Iris pigment epithelial cell (primary cell): ENCODE measurements around the gene MBNL2.

Experiments
- DNase-seq: peaks from one replicate; pipeline ENCODE4 v3.0.0-alpha.2; 2011; ENCODE audit warnings: low read depth

The MBNL2 gene

DNA sequence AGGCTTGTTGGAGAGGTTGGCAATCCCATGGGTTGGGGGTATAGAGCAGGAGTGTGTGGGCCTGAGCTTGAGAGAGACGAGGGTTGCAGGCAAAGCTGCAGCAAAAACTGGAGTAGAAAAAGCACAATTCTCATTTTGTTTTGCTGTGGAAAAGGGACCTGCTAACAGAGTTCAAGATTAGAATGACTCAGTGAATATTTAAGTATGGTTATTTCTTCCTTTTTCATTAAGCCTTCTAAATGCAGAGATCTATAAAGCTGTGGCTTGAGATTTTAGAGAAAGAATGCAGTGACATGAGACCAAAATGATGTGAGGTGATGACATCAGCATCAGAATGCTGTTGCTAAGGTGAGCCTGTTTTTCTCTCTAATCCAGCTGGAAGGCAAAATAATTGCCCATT is 10.8 kb upstream of the MBNL2 start:
- peak; percentile 73 for DNase-seq

DNA sequence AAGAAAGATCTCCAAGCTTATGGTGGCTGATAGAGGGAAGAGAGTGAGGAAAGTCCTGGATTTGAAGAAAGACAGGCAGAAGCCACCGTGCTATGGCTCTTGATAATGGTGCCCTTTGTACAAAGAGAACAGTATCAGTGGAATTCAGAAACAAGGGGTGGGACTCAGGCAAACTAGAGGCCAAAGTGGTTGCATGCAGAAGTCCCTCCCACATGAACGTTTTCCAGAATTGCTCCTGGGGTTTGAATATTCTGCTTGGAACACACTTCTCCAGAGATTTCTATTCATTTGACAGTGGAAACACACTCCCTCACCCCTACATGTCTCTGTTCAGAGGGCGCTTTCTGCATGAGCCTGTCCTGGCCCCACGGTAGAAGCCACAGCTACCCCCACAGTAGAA is 10.1 kb upstream of the MBNL2 start:
- no peak for DNase-seq

DNA sequence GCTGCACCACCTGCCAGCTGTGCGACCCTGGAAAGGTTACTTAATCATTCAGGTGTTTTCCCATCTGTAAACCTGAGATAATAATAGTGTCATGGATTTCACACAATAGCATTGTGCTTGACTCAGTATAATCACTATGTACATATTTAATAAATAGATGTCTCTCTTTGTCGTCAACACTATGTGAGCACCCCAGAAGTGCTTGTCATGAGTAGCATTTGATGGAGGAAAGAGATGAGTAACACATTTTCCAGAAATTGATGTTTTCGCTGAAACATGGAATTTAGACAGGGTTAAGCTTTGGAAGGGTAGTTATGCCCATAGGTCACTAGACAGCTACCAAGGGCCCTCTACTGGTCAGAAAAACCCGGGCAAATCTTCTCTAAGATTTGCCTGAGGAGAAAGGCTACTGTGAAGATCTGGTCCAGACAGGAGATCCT is 9.5 kb upstream of the MBNL2 start:
- peak; percentile 66 for DNase-seq

DNA sequence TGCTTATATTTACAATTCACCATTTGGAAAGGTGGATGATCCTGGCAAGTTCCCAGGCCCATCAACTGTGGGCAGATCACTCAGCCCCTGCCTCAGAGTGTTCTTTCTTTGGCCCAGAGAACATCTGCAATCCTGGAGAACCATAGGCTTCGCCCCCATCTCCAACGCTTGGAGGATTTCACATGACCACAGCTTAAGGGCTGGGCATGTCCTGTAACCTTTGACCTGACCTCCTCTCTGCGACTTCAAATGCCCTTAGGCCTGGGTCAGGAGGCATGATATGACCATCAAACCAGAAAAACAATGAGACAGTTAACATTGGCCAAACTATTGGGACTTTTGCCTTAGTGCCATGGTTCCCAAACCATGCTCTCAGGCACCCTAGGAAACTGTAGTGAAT is 7.2 kb upstream of the MBNL2 start:
- no peak for DNase-seq

DNA sequence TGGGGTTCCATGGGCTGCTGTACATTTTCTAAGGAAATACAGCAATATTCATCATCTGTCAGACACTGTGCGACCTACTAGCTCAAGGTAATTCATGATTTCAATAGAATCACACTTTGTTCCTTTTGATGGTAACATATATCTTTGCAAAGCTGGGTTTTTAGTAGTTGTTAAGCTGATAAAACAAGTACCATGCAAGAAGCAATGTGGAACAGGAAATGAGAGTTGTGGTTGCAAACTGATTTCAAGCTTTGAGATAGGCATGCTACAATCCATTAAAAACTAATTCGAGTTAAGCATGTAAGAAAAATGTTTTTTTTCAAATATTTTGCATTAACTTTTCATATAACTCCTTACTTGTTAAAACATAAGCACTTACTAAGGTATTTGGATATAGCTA is 6.8 kb upstream of the MBNL2 start:
- no peak for DNase-seq

DNA sequence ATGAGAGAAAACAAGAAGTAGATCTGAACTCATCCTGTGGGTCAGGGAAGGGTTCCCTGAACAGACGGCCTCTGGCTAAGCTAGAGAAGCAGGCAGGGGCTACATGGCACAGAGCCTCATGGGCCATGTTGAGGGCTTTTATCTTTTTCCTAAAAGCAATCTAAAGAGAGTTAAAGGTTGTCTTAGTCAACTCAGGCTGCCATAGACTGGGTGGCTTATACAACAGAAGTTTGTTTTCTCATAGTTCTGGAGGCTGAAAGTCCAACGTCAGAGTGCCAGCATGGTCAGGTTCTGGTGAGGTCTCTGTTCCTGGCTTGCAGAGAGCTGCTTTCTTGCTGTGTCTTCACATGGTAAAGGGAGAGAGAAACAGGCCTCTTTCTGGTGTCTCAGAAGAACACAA is 2.9 kb upstream of the MBNL2 start:
- no peak for DNase-seq

DNA sequence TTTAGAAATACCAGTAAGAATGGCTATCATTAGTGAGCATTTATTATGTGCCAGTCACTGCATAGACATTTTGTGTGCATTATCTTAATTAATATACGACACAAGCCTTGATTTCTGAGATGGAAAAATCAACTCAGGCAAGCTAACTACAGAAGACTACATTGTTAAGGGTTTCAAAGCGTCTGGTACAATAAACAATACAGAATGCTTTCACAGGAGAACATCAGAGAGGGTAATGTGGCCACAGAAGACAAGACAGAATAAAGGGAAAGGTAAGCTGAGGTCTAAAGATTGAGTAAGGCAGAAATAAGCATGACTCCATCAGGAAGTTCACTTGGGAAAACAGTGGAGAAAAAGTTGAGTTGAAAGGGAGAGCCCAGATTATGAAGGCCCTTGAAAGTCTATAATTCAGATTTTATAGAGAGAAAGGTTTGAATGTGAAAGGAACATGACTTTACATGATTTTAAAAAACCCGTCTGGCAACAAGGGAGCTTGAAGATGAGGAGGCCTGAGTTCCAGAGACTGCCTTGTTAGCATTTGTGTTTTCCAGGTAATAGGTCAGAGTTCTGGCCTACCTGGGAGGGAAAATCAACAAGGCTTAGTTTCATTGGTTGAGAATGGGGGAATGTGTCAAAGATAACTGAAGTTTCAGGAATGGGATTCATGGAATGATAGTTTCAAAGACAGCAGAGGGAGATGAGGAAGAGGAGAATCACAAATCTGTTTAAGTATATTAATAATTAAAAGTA is 1.8 kb upstream of the MBNL2 start:
- DNase-seq = no peak

DNA sequence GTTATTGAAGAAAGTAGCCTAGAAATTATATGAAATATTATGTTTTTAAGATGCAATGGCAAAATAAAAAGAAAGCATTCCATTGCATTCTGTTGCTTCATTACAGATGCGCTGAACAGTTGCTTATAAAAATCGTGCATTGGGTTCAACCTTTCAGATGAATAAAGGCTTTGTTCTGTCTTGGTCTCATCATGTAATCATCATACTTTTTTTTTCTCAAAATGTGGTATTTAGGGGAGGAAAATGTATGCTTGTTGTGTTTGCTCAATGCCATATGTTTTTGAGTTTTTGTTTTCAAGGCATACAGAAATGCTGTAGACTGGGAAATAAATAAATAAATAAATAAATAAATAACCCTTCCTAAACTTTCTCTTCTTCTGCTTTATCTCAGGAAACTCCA is 1.1 kb upstream of the MBNL2 start:
- no peak for DNase-seq

DNA sequence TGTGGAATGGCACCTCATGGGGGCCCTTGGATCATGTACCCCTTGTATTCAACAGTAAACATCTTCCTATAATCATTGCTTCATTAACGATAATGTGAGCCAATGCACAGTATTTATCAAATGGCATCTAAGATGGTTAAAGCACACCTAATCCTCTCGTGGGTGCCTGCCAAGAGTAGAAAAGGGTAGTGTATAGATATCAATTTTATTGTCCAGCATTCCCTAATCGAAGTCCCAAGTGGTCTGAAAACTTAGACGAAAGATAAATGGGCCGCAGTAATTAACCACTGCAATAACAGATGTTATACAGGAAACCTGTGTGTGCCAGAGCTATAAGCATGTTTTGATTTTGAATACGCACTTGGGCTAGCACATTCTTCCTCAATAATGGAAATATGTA is 667 bp upstream of the MBNL2 start:
- no peak for DNase-seq

DNA sequence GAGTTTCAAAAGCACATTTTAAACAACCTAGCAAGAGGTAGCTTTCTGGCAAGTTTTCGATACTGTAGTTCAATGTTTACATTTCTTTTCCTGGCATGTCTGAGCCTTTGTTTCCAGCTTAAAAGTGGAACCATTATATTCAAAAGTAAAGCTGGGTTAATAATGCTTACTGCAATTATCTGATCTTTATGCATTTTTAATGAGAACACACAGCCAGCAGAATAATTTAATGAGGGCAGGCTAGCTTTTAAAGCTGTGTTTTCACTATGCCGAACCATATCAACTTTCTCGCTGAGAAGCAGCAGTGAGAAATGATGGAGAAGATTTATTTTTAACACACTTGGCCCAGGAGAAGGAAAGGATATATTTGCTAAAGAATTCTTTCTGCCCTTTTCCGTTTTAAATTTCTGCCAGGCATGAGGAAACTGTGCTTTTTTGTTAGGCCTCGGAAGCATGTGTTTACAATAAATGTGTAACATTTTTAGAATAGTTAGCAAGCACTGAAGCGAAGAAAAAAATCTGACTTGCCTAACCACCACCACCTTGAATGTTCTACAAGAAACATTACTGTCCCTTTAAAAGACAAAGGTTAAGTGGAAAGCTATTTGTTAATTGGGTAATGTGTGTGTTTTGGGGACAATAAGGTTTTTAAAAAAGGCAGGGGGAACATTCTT is 1.0 kb downstream of the MBNL2 start:
- DNase-seq = peak; percentile 59

DNA sequence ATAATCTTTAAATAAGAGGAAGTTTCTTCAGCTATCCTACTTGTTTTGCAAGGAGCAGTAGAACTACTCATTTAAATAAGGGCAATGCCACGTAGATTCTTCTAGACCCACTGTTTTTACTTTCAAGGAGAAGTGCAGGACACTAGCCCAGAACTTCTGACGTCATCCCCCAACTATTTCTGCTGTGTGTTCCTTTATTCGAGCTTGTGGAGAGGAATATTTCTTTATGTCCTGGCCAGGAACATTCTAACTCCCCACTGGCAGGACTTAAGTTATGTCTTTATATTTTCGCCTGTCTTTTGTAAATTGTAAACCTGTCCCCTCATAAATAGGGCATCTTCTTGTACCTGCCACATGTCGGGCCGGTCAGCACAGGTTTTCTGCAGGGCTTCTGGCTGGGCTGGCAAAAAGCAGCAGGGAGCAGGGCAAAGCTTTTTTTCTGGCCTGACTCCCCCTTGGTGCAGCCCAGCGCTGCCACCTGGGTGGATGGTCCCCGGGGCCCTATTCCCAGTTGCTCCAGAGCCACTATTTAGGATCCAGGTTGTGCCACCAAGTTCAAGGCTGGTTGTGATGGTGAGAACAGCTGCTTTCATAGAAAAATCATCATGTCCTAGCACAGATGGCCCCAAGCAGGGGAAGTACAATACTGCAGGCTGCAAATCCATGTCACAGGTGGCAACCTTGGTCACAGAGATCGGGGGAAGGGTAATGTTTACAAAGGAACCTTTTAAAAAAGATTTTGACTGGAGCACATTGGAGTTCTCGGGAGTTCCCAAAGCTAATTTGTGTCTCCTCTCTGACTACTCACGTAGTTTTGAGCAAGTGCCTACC is 1.8 kb downstream of the MBNL2 start:
- DNase-seq = peak; percentile 96

DNA sequence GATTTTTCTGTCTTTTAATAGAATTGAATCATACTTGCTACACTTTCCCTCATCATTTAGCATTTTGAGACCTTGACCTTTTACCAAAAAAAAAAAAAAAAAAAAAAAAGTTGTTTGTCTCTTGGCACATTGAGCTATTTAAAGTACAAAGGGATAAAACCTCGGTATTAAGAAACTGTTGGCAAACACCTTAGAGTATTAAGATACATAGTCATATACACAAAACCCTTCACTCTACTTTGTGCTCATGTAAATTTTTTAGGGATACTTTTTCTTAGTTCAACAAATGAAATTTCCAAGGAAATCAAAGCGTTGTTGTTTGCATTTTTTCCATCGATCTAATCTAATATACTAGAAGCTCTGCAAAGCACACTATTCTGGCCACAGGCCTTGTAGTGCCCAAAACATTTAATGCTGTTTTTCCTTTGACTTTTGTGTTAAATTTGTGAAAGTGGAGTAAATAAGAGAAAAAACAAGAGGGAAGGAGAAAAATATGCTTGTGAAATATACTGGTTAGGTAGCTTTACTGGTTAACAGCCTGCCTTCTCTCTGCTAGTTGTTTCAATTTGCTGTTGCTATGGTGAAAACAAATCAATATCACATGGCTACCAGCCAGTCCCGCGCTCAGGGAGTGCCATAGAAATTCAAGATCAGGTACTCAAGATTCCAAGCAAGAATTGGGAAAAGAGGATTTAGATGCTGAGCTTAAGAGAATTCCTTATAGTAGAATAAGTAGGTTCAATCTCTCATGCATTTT is 2.6 kb downstream of the MBNL2 start:
- DNase-seq = peak; percentile 60

DNA sequence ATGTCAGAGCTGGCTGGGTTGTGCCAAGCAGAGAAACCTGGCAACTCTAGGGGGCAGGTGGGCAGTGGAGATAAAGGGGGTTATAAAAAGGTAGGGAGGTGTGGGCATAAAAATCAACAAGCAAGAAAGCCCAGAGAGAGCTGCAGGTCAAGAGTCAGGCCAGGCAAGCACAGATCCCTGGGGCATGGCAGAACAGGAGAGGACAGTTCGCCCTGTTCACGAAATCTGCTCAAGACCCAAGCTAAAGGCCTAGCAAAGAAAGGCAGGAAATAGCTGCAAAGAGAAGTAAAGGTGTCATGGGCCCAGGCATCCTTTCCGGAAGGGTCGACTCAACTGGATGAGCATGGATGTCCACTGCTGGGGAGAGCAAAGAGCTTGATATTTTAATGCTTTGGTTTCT is 3.4 kb downstream of the MBNL2 start:
- DNase-seq = no peak

DNA sequence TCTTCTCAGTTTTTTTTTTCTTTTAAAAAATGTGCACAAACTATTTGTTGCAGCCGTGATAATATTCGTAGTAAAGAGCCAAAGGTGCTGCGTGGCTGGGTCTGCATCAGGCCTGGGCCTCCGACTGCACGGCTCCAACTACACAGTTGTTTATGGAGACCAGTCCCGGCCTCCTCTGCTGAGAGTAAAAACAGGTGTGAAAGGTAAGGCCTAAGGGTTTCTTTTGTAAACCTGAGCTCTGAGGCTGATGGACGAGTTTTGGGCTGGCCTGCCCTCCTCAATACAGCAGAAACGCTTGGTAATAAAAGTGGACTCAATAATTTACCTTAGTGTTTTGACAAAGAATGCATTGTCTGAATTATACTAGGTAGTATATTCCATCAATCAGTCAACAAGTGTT is 3.9 kb downstream of the MBNL2 start:
- DNase-seq = no peak

DNA sequence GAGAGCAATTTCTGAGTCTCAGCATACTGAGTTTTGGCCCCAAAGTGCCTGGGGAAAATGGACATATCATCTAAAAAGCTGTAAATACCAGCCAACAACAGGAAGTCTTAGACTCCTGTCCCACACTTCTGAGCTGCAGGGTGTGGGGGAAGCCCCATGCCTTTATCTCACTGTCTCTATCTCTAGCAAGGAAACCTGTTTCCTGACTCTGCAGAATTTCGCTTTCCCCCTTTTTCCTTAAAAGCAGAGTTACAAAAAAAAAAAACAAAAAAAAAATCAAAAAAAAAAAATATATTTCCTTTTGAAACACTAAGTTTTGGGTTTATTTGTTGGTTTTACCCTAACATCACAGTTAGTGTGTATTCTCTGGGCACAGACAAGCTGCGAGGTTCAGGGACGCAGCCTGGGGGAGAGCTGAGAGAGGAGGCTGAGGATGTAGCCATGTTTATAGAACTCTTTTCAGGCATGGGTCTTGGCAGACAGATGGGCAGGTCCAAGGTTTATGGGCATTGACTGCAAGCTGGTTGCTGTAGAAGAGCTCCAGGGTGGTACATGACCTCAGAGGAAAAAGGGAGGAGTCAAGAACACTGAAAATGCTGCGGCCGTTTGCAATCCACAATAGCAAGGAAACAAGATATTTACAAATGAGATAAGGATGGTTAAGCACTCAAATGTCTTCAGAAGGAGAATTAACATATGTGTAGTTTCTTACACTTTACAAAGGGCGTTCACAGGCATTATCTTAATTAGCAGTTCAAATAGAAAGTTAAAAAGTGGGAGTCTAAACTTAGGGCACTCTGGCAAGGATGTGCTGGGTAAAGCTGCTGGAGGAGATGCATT is 4.9 kb downstream of the MBNL2 start:
- peak; percentile 36 for DNase-seq

DNA sequence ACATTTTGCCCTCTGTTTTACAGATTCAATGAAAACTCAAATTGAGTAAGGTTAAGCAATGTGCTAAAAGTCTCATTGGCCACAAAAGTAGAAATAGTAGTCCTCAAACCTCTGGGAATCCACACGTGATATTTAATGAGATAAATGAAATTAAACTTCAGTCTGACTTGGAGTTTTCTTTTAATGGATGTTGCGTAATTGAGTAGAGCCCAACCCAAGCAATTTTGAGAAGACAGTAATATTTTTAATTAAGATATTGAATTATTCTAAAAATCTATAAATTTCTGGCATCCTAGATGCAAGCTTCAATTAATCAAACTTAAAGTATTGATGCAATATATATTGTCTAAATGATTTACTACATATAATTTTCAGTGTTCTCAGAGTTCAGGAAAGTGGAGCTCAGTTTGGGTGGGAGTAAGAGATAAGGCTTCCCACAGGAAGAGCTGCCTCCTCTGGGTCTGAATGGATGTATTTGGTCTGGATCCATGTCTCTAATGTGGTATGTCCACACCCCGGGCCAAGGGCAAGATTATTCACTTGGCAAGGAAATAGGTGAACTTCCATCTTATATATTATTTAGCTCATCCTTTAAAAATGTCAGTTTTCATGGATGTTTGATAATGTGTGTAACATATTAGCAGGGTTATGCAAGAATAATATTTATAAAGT is 6.9 kb downstream of the MBNL2 start:
- peak; percentile 46 for DNase-seq

DNA sequence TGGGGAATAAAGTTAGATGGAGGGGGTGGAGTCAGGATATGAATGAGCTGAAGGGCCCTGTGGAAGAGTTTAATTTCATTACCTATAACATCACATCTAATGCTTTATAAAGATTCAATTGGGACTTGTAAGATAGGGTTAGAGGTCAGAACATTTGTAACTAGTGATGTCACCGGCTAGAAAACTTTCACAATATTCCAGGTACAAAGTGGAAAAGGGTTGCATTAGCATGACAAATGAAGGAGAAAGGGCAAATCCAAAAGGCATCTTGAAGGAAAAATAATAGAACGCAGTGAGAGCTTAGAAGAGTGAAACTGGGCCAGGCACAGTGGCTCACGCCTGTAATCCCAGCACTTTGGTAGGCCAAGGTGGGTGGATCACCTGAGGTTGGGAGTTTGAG is 7.6 kb downstream of the MBNL2 start:
- DNase-seq = no peak

DNA sequence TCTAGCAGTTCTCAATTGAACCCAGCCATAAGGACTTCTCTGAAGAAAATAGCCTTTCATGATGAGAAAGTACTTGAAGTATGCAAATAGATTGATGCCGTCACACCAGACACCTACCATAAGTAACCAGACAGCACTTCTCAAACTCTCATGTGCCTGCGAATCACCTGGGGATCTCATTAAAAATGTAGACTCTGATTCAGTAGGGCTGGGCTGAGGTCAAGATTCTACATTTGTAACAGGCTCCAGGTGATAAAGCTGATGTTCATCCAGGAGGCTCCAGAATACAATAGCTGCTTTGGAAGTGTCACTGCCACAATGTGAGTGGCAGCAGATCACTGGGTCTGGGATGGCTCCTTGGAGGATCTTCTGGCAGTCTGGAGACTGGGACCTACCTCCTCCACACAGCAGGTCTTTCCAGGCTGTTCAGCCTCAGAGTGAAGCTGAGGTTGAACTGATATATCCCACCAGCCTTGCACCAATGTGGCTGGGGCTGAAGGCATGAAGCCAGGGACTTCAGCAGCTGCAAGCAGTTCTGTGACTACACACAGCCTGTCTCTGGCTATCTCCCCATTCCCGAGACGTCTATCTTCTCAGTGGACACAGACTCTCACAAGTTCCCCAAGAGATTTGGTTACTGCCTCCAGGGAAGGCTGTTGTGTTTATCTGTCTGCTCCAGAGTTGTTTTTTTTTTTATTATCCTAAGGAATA is 9.1 kb downstream of the MBNL2 start:
- no peak for DNase-seq

DNA sequence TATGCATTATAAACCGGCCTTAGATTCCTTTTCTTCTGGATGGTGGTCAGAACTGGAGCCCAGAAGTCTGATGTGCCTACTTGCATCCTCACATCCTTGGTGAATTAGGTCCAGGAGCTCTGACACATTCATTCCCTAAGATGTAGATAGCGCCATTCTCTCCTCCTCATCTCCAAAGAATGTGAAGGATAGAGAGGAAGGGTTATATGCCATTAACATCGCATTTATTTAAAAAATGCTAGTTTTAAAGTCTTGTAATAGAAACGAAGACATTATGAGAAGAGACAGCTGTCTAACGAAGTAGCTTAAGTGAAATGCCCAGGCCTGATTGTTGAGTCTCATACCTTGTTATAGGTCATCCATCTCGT is 9.7 kb downstream of the MBNL2 start:
- no peak for DNase-seq

DNA sequence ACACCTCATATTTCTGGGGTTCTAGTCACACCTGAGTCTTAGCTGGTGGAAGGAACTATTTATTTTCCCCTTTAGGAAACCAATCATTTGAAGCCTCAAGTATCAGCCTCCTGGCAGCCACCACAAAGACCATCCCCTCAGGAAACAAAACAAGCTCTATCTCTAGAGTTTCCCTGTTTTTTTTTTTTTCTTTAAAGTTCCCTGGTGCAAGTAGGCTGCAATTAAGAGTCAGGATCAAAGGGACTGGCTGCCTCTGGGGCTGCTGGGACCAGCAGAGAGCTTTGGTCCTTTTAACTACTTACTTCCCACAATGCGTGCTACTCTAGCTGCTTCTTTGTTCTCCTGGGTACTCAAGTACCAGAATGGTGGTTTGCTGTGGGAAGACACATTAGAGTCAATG is 11.4 kb downstream of the MBNL2 start:
- no peak for DNase-seq
